Inferior parietal cortex (tissue), 1 donor: ENCODE measurements around the gene AKAP10.
"Not testable (repeated sequence)": the region's sequence is repeated elsewhere in the genome, so short reads cannot be mapped to it uniquely, and the experiment has no call there.

Source experiments
- DNase-seq: peaks from one replicate; pipeline ENCODE4 v3.0.0-alpha.2; 2016; ENCODE audit errors: extremely low spot score

The AKAP10 gene

DNA sequence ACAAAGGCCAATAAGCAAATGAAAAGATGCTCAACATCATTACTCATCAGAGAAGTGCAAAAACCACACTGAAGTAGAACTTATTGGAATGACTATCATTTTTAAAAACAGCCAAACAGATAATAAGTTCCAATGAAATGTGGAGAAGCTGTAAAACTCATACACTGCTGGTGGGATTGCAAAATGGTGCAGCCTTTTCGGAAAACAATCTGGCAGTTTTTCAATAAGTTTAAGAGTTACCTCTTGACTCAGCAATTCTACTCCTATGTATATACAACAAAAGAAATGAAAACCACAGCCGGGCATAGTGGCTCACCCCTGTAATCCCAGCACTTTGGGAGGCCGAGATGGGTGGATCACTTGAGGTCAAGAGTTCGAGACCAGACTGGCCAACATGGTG, 49.3 kb downstream of the AKAP10 start:
- no peak for DNase-seq

DNA sequence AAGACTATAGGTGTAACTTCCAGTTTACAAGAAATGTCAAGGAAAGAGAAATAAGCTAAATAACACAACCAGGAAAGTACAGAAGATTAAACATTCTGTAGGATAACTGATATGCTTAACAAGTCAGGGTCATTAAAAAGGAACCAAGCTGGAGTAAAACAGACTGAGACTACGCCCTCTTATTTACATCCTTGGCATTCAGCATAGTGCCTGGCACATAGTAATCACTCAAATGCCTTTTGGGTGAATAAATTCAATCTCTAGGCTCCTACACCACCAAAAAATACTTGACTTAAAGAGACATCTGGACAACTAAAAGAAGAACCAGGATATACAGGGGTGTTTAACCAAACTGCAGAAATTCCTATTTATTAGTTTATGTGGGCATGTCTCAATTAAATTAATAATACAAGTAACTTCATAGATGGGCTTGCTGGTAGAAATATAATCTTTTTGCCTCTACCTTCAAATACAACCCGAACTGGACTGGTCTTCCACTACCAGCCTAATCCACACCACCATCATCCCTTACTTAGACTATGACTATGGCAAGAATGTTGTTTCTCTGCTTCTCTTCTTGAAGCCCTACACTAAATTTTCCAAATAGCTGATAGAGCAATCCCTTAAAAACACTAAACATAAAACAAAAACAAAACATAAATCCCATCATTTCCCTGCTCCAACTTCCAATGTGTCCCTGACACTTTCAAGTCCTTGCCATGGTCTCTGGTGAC, 62.2 kb downstream of the AKAP10 start:
- DNase-seq: no peak

DNA sequence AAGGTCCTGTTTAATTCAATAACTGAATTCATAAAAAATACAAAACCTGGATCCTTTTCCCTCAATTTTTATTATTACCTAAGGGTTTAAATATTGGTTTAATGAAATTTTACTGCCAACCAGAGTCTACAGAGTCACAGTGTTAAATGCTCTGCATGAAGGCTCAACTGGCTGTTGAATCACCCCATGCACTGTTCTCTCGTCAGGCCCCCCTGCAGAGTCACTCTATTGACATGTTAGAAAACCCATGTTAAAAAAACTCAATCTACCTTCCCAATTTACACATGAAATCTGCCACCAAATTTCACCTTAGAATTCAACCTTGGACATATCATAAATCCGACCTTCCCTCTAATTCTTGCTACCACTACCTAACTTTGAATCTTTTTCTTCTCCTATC, 66.6 kb downstream of the AKAP10 start:
- DNase-seq: no peak

DNA sequence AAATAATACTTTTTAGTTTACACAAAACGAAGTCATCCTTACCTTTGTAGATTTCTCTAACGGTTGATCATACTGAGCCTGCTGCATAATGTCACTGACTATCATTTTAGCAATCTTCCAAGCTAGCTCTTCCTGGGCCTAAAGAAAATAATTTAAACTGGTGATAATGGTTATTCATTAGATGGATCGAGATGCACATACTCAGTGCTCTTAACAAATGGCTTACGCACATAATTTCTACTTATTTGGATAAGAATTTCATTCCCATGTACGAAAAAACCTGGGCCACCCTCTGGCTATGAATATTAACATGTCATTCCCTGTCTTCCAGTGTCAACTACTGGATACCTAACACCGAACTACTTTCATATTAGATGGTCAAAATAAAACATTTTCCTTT, 68.5 kb downstream of the AKAP10 start:
- DNase-seq: no peak

DNA sequence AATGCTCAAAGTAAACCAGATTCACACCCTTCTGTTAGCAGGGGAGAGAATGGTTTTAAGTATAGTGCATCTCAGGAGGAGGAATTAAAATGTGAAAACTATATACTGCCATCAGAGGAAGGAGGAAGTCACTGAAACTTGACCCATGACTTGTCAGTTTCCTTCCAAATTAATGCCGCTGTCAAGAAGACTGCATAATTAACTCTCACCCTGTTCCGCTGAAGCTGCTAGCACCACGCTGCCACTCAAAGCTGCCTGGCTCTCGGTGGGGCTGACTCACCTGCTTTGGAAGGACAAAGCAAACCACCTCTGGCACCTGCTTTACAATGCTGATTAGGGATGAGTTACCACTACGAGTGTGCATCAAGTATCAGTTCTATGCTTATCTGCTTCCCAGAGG, 72.1 kb downstream of the AKAP10 start:
- no peak for DNase-seq

DNA sequence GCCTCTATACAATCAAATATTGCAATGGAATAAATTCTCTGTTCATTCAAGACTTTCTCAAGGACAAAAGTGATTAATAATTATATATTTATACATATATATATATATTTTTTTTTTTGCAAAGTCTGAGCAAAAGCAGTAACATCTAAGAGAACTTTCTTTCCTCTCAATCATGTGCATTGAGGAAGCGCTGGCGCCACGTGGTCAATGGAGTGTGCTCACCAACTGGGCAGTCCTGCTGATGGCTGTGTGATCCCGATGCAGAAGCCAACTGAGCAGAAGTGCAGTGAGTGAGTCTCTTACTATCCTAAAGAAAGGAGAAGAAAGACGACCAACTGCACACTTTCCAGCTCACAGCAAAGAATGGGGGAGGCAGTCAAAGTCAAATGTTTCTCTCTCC, 72.7 kb downstream of the AKAP10 start:
- no peak for DNase-seq

DNA sequence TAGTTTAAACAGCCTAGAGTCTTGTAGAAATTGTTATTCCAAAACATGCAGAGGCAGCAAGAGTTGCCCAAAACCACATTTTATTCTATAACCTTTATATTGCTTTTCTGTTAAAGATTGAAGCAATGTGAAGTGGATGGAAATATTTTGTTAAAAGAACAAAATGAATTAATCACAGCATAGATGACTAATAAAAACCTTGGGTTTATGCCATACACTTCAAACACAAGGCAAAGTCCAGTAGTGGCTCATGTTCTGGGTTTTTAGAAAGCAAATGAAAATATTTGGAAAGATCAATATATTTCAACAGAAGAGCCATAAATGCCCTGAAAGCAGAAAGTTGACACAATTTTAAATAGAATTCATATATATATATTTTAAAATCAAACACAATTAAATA, 73.2 kb downstream of the AKAP10 start:
- DNase-seq: no peak

DNA sequence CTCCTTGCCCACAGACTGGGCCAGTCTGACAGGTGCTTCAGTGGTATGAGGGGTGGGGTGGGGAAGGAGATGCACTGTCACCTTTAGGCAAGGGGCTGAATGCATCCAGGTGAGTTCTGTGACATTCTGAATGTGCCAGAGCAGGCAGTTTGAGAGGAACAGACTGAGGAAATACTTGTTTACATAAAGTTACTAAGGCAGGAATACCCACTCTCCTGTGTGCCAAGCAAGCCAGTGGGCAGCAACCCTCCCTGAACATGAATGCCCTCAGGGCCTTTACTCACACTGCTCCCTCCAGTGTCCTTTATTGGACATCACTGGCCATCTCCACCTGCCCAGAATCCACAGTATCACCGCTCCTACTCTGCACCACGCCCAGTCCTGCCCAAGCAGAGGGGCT, 76.8 kb downstream of the AKAP10 start:
- DNase-seq: no peak

DNA sequence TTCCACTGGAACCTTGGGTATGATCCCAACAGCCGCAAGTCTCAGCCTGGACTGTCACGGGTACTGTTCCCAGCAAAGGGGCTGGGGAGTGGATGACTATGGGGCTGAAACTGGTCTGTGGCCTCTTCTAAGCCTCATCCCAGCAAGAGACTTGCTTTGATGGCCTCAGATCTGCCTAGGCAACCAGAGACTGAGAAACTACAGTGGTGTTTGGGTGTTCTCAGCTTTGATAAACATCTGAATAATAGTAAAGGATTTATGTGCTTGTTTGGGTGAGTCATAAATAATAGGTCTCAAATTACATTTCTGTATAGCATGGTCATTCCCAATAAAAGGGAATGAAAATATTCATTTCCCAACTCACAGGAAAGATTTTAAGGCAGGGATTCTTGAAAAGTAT, 79.7 kb downstream of the AKAP10 start:
- DNase-seq: no peak

DNA sequence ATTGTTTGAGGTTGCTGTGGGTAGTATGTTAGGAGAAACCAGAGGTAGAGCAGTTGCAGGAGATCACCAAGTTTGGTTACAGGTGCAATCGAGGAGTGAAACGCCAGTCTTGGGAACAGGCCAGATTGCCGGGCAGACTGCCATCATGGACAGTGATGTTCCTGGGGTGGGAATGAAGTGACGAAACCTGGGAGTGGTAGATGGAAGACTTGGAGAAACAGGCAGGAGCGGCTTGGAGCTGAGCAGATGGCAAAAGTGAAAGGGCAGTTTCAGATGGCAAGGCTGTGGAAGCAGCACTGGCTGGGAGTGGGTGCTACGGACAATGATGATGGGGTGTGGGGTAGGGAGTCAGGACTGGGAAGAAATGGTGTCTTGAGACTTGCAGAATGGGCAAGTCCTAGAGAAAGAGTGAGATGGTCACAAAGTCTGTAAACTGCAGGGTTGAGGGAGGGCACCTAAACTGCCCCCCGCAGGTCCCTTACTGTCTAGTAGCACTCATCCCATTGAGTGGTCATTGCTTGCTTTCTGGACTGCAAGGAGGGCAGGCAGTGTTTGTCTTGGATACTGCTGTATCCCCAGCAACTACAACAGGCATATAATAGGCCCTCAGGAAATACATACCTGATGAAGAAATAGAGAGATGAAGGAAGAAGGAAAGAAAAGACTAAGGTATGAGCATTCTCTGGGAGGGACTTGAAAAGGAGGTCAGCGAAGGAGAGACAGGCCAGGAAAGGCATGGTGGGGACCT, 80.4 kb downstream of the AKAP10 start:
- DNase-seq: no peak

DNA sequence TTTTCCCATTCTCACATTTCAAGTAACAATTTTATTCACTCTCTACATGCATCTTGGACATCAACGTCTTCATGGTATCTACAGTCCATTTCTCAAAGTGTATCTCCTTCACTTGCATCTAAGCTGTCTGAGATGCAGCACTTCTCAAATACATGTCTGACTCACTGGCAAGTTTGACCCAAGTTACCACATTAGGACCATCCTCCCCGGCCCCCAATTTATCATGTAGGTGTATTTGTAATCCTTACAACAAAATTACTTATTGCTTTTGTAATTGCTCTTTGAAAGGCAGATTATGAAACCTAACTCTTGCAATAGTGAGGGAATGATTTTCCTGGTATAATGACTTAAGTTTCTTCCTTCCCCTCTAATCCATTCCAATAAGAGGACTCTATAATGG, 80.9 kb downstream of the AKAP10 start:
- DNase-seq: no peak

DNA sequence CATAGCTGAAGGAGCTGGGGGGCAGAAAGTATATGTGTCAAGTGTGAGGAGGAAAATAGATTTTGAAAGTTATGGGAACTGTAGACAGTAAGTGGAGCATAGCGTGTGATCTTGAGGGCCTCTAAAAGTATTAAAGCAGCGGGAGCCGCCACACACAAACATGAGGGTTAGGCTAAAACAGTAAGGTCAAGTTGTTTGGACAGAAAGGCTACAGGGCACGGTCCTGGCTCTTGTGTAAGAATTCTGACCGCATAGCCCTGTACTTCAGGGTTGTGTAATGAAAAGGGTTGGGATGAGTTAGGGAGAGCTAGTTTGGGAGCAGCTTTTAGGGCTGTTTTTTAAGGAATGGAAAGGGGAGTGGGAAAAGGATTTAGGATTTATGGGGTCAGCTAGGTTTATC, 87.1 kb downstream of the AKAP10 start:
- DNase-seq: not testable (repeated sequence)

DNA sequence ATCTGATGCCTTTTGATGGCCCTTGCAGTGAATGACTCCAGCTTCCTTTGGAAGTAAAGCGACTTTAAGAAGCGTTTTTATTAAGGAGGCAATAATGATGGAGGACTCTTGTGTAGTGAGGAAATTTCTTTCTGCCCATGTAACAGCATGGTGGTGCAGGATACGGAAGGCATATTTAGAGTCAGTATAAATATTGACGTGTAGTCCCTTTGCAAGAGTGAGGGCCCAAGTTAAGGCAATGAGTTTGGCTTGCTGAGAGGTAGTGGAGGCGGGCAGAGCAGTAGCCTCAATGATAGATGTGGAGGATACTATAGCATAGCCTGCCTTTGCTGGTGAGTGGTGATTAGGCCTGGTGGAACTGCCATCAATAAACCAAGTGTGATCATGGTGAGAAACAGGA, 87.6 kb downstream of the AKAP10 start:
- DNase-seq: not testable (repeated sequence)

DNA sequence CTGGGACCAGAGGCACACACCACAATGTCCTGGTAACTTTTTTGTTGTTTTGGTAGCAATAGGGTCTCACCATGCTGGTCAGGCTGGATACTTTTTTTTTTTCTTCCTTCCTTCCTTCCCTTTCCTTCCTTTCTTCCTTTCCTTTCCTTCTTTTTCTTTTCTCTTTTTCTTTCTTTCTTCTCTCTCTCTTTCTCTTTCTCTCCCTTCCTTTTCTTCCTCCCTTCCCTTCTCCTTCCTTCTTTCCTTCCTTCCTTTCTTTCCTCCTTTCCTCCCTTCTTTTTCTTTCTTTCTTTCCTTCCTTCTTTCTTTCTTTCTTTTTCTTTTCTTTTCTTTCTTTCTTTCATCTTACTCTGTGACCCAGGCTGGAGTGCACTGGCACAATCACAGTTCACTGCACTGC, 91.5 kb downstream of the AKAP10 start:
- DNase-seq: no peak

DNA sequence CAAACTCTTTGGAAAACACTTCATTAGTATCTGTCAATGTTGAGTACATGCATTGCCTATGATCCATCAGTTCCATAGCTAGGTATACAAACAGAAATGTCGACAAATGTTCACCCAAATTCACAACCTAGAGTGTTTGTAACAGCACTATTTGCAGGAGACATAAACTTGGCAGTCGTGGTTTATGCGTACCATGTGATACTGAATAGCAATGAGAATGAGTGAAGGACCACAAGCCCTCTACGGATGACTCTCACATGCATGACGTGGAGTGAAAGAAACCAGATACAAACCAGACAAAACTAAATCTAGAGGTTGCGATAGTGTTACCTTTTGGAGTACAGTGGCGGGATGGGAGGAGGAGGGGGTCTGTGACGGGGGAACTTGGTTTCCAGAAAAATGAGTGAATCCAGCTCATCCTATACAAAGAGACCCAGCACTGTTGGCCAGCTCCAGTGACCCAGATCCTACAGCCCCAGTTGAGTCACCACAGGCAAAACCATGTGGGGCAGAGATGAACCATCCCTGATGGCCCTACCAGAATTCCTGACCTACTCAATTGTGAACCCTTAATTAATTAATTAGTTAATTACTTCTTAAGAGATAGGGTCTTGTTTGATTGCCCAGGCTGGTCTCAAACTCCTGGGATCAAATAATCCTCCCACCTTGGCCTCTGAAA, 94.0 kb downstream of the AKAP10 start:
- DNase-seq: no peak

DNA sequence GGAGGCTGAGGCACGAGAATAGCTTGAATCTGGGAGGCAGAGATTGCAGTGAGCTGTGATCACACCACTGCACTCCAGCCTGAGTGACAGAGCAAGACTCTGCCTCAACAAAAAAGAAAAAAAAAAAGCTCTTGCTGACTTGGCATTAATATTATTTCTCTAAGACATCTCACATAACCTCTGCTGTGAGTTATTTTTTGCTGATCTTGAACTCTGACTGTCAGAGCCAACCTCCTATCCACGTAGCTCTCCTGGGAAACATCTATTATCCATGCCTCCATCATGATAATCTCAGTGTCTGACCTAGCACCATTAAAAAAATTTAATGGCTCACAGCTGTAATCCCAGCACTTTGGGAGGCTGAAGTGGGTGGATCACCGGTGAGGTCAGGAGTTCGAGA, 97.2 kb downstream of the AKAP10 start:
- DNase-seq: no peak

DNA sequence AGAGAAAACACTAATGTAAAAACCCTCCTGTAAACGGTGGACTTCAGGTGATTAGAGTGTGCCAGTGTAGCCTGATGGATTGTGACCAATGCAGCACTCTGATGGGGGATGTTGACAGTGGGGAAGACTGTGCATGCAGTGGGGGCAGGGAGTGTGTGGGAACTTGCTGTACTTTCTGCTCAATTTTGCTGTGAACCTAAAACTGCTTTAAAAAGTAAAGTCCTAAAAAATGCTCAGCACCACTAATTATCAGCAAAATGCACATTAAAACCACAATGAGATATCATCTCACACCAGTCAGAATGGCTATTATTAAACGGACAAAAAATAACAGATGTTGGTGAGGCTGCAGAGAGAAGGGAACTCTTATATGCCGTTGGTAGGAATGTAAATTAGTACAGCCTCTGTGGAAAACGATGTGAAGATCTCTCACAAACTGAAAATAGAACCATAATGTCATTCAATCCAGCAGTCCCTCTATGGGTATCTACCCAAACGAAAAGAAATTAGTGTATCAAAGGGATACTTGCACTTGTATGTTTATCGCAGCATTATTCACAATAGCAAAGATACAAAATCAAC, 100.2 kb downstream of the AKAP10 start:
- DNase-seq: no peak

DNA sequence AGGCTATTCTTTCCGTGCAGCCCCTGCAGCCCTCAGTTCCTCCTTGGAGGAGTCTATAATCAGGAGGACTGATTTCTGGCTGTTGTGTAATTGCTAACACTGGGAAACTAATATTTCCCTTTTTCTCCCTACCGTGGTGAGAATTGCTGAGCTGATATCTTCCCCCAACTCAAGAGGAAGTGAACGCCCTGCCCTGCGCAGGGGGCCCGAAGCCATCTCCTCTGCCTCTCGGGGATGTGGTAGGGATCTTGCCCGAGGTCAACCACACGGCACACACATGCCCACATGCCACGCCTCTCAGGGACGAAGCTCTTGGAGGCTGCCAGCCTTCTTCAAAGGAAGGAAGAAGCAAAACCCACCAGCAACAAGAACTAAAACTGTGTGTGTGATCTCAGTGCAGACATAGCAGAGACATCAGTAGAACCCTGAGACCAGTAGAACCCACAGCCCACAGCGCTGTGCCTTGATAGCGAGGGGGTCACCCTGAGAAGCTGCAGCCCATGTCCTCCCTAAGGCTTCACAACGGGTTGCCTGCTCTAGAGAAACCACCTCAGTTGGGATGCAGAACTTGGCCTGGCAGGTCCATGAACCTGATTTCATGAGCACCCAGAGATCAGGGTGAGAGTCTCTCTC, 101.0 kb downstream of the AKAP10 start:
- DNase-seq: no peak

DNA sequence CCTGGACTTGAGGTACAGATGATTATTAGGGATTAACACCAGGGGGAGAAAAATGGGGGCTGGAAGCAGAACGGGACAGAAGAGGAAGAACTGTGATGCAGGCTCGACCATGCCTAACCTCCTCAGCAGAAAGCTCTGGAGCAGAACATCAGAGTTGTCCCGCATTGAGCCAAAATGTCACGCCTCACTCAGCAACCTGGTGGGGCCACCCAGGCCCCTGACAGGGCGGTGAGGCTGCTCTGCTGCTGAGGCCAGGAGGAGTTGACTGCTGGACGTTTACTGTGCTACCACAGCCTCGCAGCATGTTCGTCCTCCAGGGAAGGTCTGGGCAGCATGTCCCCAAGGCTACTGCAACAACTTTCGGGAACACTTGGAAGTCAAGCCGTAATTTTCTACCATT, 103.4 kb downstream of the AKAP10 start:
- no peak for DNase-seq

DNA sequence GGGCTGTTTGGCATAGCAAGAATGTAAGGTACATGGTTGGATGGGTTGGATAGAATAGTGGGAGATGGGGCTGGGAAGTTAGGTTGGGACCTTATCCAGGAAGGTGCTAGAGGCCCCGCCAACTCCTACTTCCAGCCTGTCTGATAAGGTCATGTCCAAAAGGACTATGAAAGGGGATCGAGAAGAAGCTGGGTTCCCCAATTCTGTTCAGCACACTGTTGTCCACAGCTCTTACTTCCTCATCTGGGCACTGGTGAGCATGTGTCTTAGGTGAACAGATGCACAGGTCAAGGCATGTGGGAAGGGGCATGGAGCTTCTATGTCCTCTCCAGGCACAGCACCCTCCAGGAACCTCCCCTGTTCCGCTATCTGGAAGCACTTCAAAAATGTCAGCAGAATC, 104.3 kb downstream of the AKAP10 start:
- DNase-seq: no peak

DNA sequence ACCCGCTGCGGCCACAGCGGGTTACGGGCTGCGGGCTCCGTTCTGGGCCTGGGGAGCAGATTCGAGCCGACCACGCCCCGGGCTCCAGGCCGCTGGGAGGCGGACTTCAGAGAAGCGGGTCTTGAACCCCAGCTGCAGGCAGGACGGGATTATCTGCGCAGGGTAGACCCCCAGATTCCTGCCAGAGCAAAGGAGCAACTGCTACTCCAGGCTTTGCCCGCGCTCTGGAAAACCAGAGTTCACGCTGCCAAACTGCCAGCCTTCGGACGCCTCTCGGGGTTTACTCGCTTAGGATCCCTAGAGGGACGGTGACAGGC, 109.6 kb downstream of the AKAP10 start:
- peak; percentile 48 for DNase-seq

DNA sequence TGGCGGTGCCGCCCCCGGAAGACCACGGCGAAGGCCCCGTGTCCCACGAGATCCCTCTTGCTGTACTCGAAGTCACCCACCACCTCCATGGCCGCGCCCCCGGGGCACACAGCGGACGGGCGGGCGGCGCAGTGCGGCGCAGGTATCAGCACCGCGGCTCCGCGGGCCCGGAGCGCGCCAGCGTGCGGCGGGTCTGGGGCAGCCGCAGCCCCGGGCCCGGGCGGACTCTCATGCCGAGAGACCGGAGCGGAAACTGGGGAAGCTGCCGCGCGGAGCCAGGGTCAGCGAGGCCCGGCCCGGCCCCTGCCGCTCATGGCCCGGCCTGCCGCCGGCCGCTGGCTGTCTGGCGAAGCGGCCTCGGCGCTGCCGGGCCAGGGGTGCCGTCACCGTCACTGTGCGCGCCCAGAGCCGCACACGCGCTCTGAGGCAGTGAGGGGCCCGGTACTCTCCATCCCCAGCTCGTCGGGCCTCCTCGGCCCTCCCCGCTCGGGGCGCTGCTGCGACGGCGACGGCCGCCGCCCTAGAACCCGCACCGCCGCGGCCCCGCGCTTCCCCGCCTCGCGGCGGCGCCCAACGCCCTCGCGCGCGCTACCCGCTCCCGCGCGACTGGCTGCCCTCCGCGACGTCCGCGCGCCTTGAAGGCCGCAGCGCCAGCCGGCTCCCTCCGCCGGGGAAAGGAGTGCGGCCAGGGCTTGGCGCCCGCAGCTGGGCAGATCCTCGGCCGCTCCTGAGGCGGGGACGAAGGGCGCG, 110.1 kb downstream of the AKAP10 start, which contains the start of gene ULK2:
Gene ULK2 (minus strand): TSS at position 608 of the 750 bp plus-strand sequence. CDS start 519 bp downstream, at position 89.
- DNase-seq: peak; percentile 66
